ENCODE measurements around the gene CPAMD8. TPM values are rescaled to one million over a fixed set of nuclear protein-coding genes. Genes with fewer than 3 reads are reported as not detected.

CPAMD8 gene
- total and polyA plus RNA-seq, 2 donors (not counting 3 experiments of a cell fraction or from before 2014, with no cell fraction given) = 2.2 to 3.9 TPM

DNA sequence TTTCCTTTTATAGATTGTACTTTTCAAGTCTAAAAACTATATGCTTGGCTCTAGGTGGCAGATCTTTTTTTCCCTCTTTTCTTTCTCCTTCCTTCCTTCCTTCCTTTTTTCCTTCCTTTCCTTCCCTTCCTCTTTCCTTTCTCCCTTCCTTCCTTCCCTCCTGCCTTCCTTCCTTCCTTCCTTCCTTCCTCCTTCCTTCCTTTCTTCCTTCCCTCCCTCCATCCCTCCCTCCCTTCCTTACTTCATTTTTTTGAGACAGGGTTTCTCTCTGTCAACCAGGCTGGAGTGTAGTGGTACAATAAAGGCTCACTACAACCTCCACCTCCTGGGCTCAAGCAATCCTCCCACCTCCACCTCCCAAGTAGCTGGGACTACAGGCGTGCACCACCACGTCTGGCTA is 89.7 kb downstream of the CPAMD8 start:
- intact Hi-C loops (cut with micrococcal nuclease) (no loop called here), dilution Hi-C loops (cut with MboI; ENCODE audit: extremely low pct_ligation_motif_present, low sequenced_read_pairs) (no loop called here)
- Histone ChIP-seq H3K4me2 (ENCODE audit: insufficient read depth, low read length) (no peak overlapping the region), H3K27me3 (ENCODE audit: control insufficient read depth in 2 of 2, insufficient read depth in 2 of 2, low read length in 2 of 2) (peaks cover 1 to 6% of the 10 kb centered on the region in 2 experiments), H3K9me1 (replicated peaks; ENCODE audit: control insufficient read depth, extremely low read depth, insufficient read depth, low read length) (no peaks in the 10 kb centered on the region), H3K9me3 (replicated peaks; ENCODE audit: control insufficient read depth, insufficient read depth, low read length) (no peaks in the 10 kb centered on the region), H4K20me1 (replicated peaks; ENCODE audit: control insufficient read depth, extremely low read depth, insufficient read depth, low read length) (no peaks in the 10 kb centered on the region), H3K4me1 (ENCODE audit: control insufficient read depth, extremely low read depth, insufficient read depth, low read length) (no peaks in the 10 kb centered on the region), H3K4me3 (replicated peaks in 1 of 3; ENCODE audit: insufficient read depth in 1 of 3, low read depth in 1 of 3, low read length in 3 of 3) (no peak overlapping the region), H3K79me2 (ENCODE audit: control insufficient read depth, insufficient read depth, low read length) (no peaks in the 10 kb centered on the region), H3K27ac (ENCODE audit: insufficient read depth, low read depth, low read length) (no peak overlapping the region), H2AFZ (ENCODE audit: low read depth, low read length) (no peak overlapping the region), H3K9ac (replicated peaks; ENCODE audit: extremely low read depth, insufficient read depth, low read length) (no peak overlapping the region), H3K36me3 (ENCODE audit: control insufficient read depth in 2 of 2, extremely low read depth in 1 of 2, insufficient read depth in 2 of 2, low read length in 2 of 2) (no peaks in the 10 kb centered on the region)
- no TSS peak for BruUV-seq (replicated peaks)
- no peak for TF ChIP-seq JUN (IDR thresholded peaks at IDR 0.05; ENCODE audit: borderline replicate concordance, insufficient read depth, insufficient read length, low read depth)
- TF ChIP-seq GATA2 (IDR thresholded peaks at IDR 0.05; ENCODE audit: insufficient read depth, insufficient read length, low read depth, low read length) = no peak
- TF ChIP-seq, protein P1, sequence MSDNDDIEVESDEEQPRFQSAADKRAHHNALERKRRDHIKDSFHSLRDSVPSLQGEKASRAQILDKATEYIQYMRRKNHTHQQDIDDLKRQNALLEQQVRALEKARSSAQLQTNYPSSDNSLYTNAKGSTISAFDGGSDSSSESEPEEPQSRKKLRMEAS (IDR thresholded peaks at IDR 0.05; ENCODE audit: insufficient read depth, insufficient read length) = no peak
- TF ChIP-seq POLR2A (IDR thresholded peaks at IDR 0.05; ENCODE audit: low read depth, low read length) = no peak
- no peak for TF ChIP-seq POLR2AphosphoS5 (IDR thresholded peaks at IDR 0.05; ENCODE audit: insufficient read depth, low read depth, low read length)
- TF ChIP-seq EZH2 (IDR thresholded peaks at IDR 0.05; ENCODE audit: borderline replicate concordance, low read depth, low read length, severe bottlenecking) = no peak
- TF ChIP-seq, protein P2, sequence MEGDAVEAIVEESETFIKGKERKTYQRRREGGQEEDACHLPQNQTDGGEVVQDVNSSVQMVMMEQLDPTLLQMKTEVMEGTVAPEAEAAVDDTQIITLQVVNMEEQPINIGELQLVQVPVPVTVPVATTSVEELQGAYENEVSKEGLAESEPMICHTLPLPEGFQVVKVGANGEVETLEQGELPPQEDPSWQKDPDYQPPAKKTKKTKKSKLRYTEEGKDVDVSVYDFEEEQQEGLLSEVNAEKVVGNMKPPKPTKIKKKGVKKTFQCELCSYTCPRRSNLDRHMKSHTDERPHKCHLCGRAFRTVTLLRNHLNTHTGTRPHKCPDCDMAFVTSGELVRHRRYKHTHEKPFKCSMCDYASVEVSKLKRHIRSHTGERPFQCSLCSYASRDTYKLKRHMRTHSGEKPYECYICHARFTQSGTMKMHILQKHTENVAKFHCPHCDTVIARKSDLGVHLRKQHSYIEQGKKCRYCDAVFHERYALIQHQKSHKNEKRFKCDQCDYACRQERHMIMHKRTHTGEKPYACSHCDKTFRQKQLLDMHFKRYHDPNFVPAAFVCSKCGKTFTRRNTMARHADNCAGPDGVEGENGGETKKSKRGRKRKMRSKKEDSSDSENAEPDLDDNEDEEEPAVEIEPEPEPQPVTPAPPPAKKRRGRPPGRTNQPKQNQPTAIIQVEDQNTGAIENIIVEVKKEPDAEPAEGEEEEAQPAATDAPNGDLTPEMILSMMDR (IDR thresholded peaks at IDR 0.05; ENCODE audit: extremely low read depth in 1 of 2, insufficient read depth in 1 of 2, low read depth in 1 of 2, low read length in 2 of 2) = no peak
- no peak for TF ChIP-seq FOS (IDR thresholded peaks at IDR 0.05; ENCODE audit: borderline replicate concordance, insufficient read depth, low read length)
- no peak for TF ChIP-seq MYC (IDR thresholded peaks at IDR 0.05; ENCODE audit: low read depth, low read length)
- ChIA-PET POLR2A (no interaction called here), CTCF (no interaction called here)
- DNase-seq (ENCODE audit: low read depth, low spot score) (no peak), FAIRE-seq (no peak)

Data from endothelial cell of umbilical vein (primary cell).